Measurements from ENCODE around the gene BAIAP2L2.
"Not testable (repeated sequence)": the region's sequence is repeated elsewhere in the genome, so short reads cannot be mapped to it uniquely, and the experiment has no call there.

The BAIAP2L2 gene

GRCh38 chr22:38148245-38148644 lies 37.8 kb upstream of the BAIAP2L2 start:
- no peak overlapping the region for H3K27ac ChIP-seq
- H3K4me3 ChIP-seq (ENCODE audit: low read depth, low read length): no peak overlapping the region
- H3K36me3 ChIP-seq (ENCODE audit: control insufficient read depth, insufficient read depth, low read length): no peaks in the 10 kb centered on the region
- H3K27me3 ChIP-seq (ENCODE audit: control insufficient read depth, insufficient read depth, low read length): no peaks in the 10 kb centered on the region
- no peaks in the 10 kb centered on the region for H3K4me1 ChIP-seq
- no peak for TF ChIP-seq CTCF (IDR thresholded peaks at IDR 0.05)
- no peaks in the 10 kb centered on the region for H3K9me3 ChIP-seq (ENCODE audit: control insufficient read depth, low read length)
- no peak overlapping the region for H3K4me2 ChIP-seq (ENCODE audit: low read length)
- no peaks in the 10 kb centered on the region for H3K79me2 ChIP-seq
- H3K9ac ChIP-seq: no peak overlapping the region
- H2AFZ ChIP-seq: no peak overlapping the region

GRCh38 chr22:38146166-38146565 lies 35.7 kb upstream of the BAIAP2L2 start:
- H3K4me2 ChIP-seq (ENCODE audit: low read length); H2AFZ ChIP-seq; H3K4me3 ChIP-seq (ENCODE audit: low read depth, low read length); H3K27me3 ChIP-seq (ENCODE audit: control insufficient read depth, insufficient read depth, low read length); H3K9ac ChIP-seq; H3K27ac ChIP-seq; H3K36me3 ChIP-seq (ENCODE audit: control insufficient read depth, insufficient read depth, low read length); H3K79me2 ChIP-seq; H3K9me3 ChIP-seq (ENCODE audit: control insufficient read depth, low read length); H3K4me1 ChIP-seq: not testable (repeated sequence)

GRCh38 chr22:38144025-38144405 lies 33.5 kb upstream of the BAIAP2L2 start:
- H3K4me3 ChIP-seq (ENCODE audit: low read depth, low read length): no peak overlapping the region

GRCh38 chr22:38142606-38143005 lies 32.1 kb upstream of the BAIAP2L2 start:
- Histone ChIP-seq H3K27ac (no peak overlapping the region), H3K4me2 (ENCODE audit: low read length) (no peak overlapping the region), H3K27me3 (ENCODE audit: control insufficient read depth, insufficient read depth, low read length) (no peaks in the 10 kb centered on the region), H3K4me3 (ENCODE audit: low read depth, low read length) (no peak overlapping the region), H2AFZ (no peak overlapping the region), H3K9me3 (ENCODE audit: control insufficient read depth, low read length) (no peaks in the 10 kb centered on the region), H3K4me1 (no peaks in the 10 kb centered on the region), H3K9ac (no peak overlapping the region), H3K36me3 (ENCODE audit: control insufficient read depth, insufficient read depth, low read length) (no peaks in the 10 kb centered on the region), H3K79me2 (no peaks in the 10 kb centered on the region)
- no peak for TF ChIP-seq CTCF (IDR thresholded peaks at IDR 0.05)

More at GRCh38 chr22:38144025-38144405, 33.5 kb upstream of the BAIAP2L2 start:
- H3K27me3 ChIP-seq (ENCODE audit: control insufficient read depth, insufficient read depth, low read length): no peaks in the 10 kb centered on the region
- H3K4me2 ChIP-seq (ENCODE audit: low read length): no peak overlapping the region
- H3K79me2 ChIP-seq: no peaks in the 10 kb centered on the region
- no peak overlapping the region for H3K9ac ChIP-seq
- H3K27ac ChIP-seq: no peak overlapping the region
- no peaks in the 10 kb centered on the region for H3K9me3 ChIP-seq (ENCODE audit: control insufficient read depth, low read length)
- H3K36me3 ChIP-seq (ENCODE audit: control insufficient read depth, insufficient read depth, low read length): no peaks in the 10 kb centered on the region
- TF ChIP-seq CTCF (IDR thresholded peaks at IDR 0.05): no peak
- no peak overlapping the region for H2AFZ ChIP-seq
- H3K4me1 ChIP-seq: no peaks in the 10 kb centered on the region

- Histone ChIP-seq H2AFZ (no peak overlapping the region), H3K4me3 (ENCODE audit: low read depth, low read length) (no peak overlapping the region), H3K9me3 (ENCODE audit: control insufficient read depth, low read length) (no peaks in the 10 kb centered on the region), H3K36me3 (ENCODE audit: control insufficient read depth, insufficient read depth, low read length) (no peaks in the 10 kb centered on the region), H3K4me2 (ENCODE audit: low read length) (no peak overlapping the region), H3K9ac (no peak overlapping the region), H3K4me1 (no peaks in the 10 kb centered on the region), H3K79me2 (no peaks in the 10 kb centered on the region), H3K27ac (no peak overlapping the region), H3K27me3 (ENCODE audit: control insufficient read depth, insufficient read depth, low read length) (no peaks in the 10 kb centered on the region)
- no peak for TF ChIP-seq CTCF (IDR thresholded peaks at IDR 0.05)
Measured at GRCh38 chr22:38141217-38141973, 30.9 kb upstream of the BAIAP2L2 start.

Measured in parathyroid adenoma (tissue), 2 donors.